GM12878 (cell line): Measurements from ENCODE around the gene ZNF341. TPM values are rescaled to one million over a fixed set of nuclear protein-coding genes. Genes with fewer than 3 reads are reported as not detected.

Source experiments
- ATAC-seq: fragments of 200-7000 bp; cut with Tn5 transposase; 3 replicates; pipeline ENCODE4 v1.9.1; 2020; ENCODE audit warnings: mild to moderate bottlenecking, moderate library complexity
- BruUV-seq: library from RNA; stranded (reverse); fragments of 400-500 nt; replicated peaks from 2 replicates; lab custom pipeline; 2021; lab: Mats Ljungman, UMichigan
- CTCF ChIA-PET: fragments of 300-600 bp; sonication (Branson Sonifier 250); formaldehyde crosslinking; extraction: SDS; loops from one replicate; lab custom pipeline; 2021; ENCODE audit warnings: inconsistent platforms; lab: Yijun Ruan, JAX
- POLR2A ChIA-PET: fragments of 350-600 bp; formaldehyde crosslinking; extraction: SDS; loops from one replicate; lab custom pipeline; 2021; ENCODE audit warnings: inconsistent platforms; lab: Charles Lee
- RAD21 ChIA-PET: fragments of 300-600 bp; sonication (Branson Sonifier 250); formaldehyde crosslinking; loops from one replicate; lab custom pipeline; 2023; ENCODE audit warnings: antibody characterized with exemption; ENCODE audit not compliant: unreplicated experiment; lab: Charles Lee
- SMC1A ChIA-PET: fragments of 300-600 bp; sonication (Branson Sonifier 250); formaldehyde crosslinking; loops from one replicate; lab custom pipeline; 2023; ENCODE audit not compliant: unreplicated experiment, uncharacterized antibody; lab: Charles Lee
- DNase-seq: peaks from one replicate; pipeline ENCODE4 v3.0.0-alpha.2; 2011; ENCODE audit warnings: low read depth, low spot score
- FAIRE-seq: peaks from 3 replicates; lab custom pipeline; 2011; peaks lifted over from hg19 to GRCh38; lab: Jason Lieb, UNC
- H2AFZ ChIP-seq: 2 replicates; pipeline ENCODE4 v1.6.0; 2011; ENCODE audit warnings: low read depth, low read length, control low read depth; ENCODE audit not compliant: control insufficient read depth
- H3K27ac ChIP-seq: 2 replicates; pipeline ENCODE4 v1.5.1; 2011; ENCODE audit warnings: control low read depth; ENCODE audit not compliant: control insufficient read depth, insufficient read depth
- H3K27me3 ChIP-seq, 2 experiments: replicated peaks in 1 of 2; 2 replicates each; pipeline versions ENCODE4 v1.6.0 to v1.6.1; 2011; ENCODE audit warnings: low read length in 1 of 2; ENCODE audit not compliant: control insufficient read depth in 2 of 2, insufficient read depth in 2 of 2
- H3K36me3 ChIP-seq, 2 experiments: 2 replicates each; pipeline ENCODE4 v1.5.1; 2011; ENCODE audit warnings: low read length in 1 of 2; ENCODE audit not compliant: control insufficient read depth in 2 of 2, insufficient read depth in 2 of 2
- H3K4me1 ChIP-seq: 2 replicates; pipeline ENCODE4 v1.6.1; 2011; ENCODE audit warnings: mild to moderate bottlenecking, low read length, moderate library complexity, mixed read lengths; ENCODE audit not compliant: control insufficient read depth, insufficient read depth
- H3K4me2 ChIP-seq: 2 replicates; pipeline ENCODE4 v1.6.0; 2011; ENCODE audit warnings: control low read depth; ENCODE audit not compliant: control insufficient read depth, insufficient read depth
- H3K4me3 ChIP-seq: fragments of 200-600 bp; sonication (generic); 2 replicates; pipeline ENCODE4 v1.5.1; 2016
- H3K79me2 ChIP-seq: 2 replicates; pipeline ENCODE4 v1.6.0; 2011; ENCODE audit warnings: low read length; ENCODE audit not compliant: control insufficient read depth, insufficient read depth
- H3K9ac ChIP-seq: 2 replicates; pipeline ENCODE4 v1.8.0; 2011; ENCODE audit warnings: low read length, control low read depth, mixed read lengths; ENCODE audit not compliant: control insufficient read depth, insufficient read depth
- H3K9me3 ChIP-seq: replicated peaks from 3 replicates; pipeline ENCODE4 v1.5.1; 2011; ENCODE audit warnings: mild to moderate bottlenecking, low read length; ENCODE audit not compliant: control insufficient read depth, insufficient read depth
- H4K20me1 ChIP-seq: 2 replicates; pipeline ENCODE4 v1.6.0; 2011; ENCODE audit not compliant: control insufficient read depth, insufficient read depth
- BCLAF1 ChIP-seq: fragments of 450-650 bp; IDR thresholded peaks from 2 replicates; pipeline ENCODE4 v1.6.1; 2017; ENCODE audit warnings: antibody characterized with exemption, mild to moderate bottlenecking, moderate library complexity
- CUX1 ChIP-seq: IDR thresholded peaks from 2 replicates; pipeline ENCODE4 v1.6.1; 2012; ENCODE audit warnings: improper control_type of control experiment, low read depth, low read length; ENCODE audit not compliant: insufficient replicate concordance
- HDGF ChIP-seq: fragments of 450-650 bp; IDR thresholded peaks from 2 replicates; pipeline ENCODE4 v1.6.1; 2016; ENCODE audit warnings: antibody characterized with exemption
- NR2F1 ChIP-seq: fragments of 450-650 bp; conservative IDR thresholded peaks from 2 replicates; pipeline ENCODE4 v1.6.1; 2017; ENCODE audit warnings: mild to moderate bottlenecking
- PAX8 ChIP-seq: fragments of 450-650 bp; IDR thresholded peaks from 2 replicates; pipeline ENCODE4 v1.6.1; 2017; ENCODE audit warnings: mild to moderate bottlenecking, moderate library complexity
- RAD51 ChIP-seq: fragments of 450-650 bp; IDR thresholded peaks from 2 replicates; pipeline ENCODE4 v1.6.1; 2016; ENCODE audit warnings: moderate library complexity, mild to moderate bottlenecking, inconsistent platforms
- TCF12 ChIP-seq: IDR thresholded peaks from 2 replicates; pipeline ENCODE4 v1.6.1; 2011; ENCODE audit warnings: low read depth, mild to moderate bottlenecking, low read length
- WRNIP1 ChIP-seq: IDR thresholded peaks from 2 replicates; pipeline ENCODE4 v1.6.1; 2011; ENCODE audit warnings: low read depth, low read length, improper control_type of control experiment, borderline replicate concordance
- ZNF24 ChIP-seq: fragments of 450-650 bp; IDR thresholded peaks from 2 replicates; pipeline ENCODE4 v1.6.1; 2017; ENCODE audit warnings: antibody characterized with exemption, mild to moderate bottlenecking
- WGBS: methylation state at CpG from one replicate; pipeline ENCODE4 v1.1.6; 2016; ENCODE audit warnings: low lambda C conversion rate; ENCODE audit not compliant: insufficient replicate concordance, insufficient coverage; ENCODE audit errors: missing lambda C conversion rate; 5-methylcytosine and 5-hydroxymethylcytosine counted together
- in situ Hi-C: fragments of 300-500 bp; cut with MboI; formaldehyde crosslinking; loops from 9 replicates; pipeline ENCODE4 v1.14.3; 2018; ENCODE audit warnings: mixed read lengths
- intact Hi-C: fragments of 100-400 bp; cut with micrococcal nuclease; formaldehyde crosslinking; loops from one replicate; pipeline ENCODE4 v1.14.2; 2022; ENCODE audit not compliant: unreplicated experiment
- polyA plus RNA-seq, 11 experiments: library from polyadenylated mRNA; depleted of rRNA in 4 of 11; unstranded in 6 of 11; stranded (reverse) in 5 of 11; fragments of >200 nt; fragmentation: Nextera tagmentation in 4 of 11; fragmentation: Illumina TruSeq in 1 of 11; extraction: Ambion mirVana in 4 of 11; extraction: Trizol in 1 of 11; gene quantifications; 1 replicate in 1 of 11; 2 replicates in 10 of 11; pipeline versions ENCODE4 v1.2.1 to v1.2.3, GENCODE V29; 2011 to 2016; ENCODE audit warnings: inconsistent platforms in 2 of 11, missing spikeins in 2 of 11, low read depth in 1 of 11
- total RNA-seq, 4 experiments: library from RNA; depleted of rRNA in 3 of 4; stranded (reverse); fragments of >200 nt in 3 of 4; fragmentation: Illumina TruSeq in 1 of 4; extraction: Trizol in 1 of 4; gene quantifications; 2 replicates each; pipeline versions ENCODE4 v1.2.1 to v1.2.3, GENCODE V29; 2013 to 2021
- TF ChIP-seq, protein P1 (sequence below): fragments of 450-650 bp; formaldehyde crosslinking; IDR thresholded peaks from 2 replicates; pipeline ENCODE4 v1.4.0; 2020; ENCODE audit warnings: mild to moderate bottlenecking, moderate library complexity

ZNF341 gene
- total and polyA plus RNA-seq, 10 of the 15 experiments (the other 5 are each of a cell fraction or from before 2014, with no cell fraction given) = 0.18 to 5.0 (median 2.6) TPM

- no peak for TF ChIP-seq WRNIP1
- TF ChIP-seq NR2F1 = no peak
These were observed 101.5 kb downstream of the ZNF341 start (continued) for GRCh38 chr20:33833333-33833732.

- peaks cover 19% of the 10 kb centered on the region for H3K4me1 ChIP-seq
- no TSS peak for BruUV-seq
- H3K4me3 ChIP-seq = no peak overlapping the region
- H4K20me1 ChIP-seq = no peaks in the 10 kb centered on the region
- ATAC-seq (no peak), FAIRE-seq (no peak), DNase-seq (no peak)
- no peak overlapping the region for H3K4me2 ChIP-seq
- H3K27ac ChIP-seq = no peak overlapping the region
- ChIA-PET SMC1A (interaction anchor here (1.0 to 3.1 kb wide), 3 partner anchors 17 to 57 kb away, joined by 3 to 9 read pairs (median 5); no protein-coding TSS in a partner anchor), POLR2A (interaction anchor here (1.5 to 1.7 kb wide), 2 partner anchors 8 to 16 kb away, joined by 3 to 6 read pairs; no protein-coding TSS in a partner anchor), RAD21 (interaction anchor here (1.1 kb wide), 1 partner anchor 10 kb away, joined by 3 read pairs; no protein-coding TSS in a partner anchor), CTCF (interaction anchor here (0.7 to 1.2 kb wide), 3 partner anchors 75 to 734 kb away, joined by 3 to 4 read pairs (median 3); no protein-coding TSS in a partner anchor)
- peaks cover 5% of the 10 kb centered on the region in 2 experiments; a peak in 3 of 4 replicates for H3K36me3 ChIP-seq
- no peaks in the 10 kb centered on the region for H3K27me3 ChIP-seq
- WGBS = 96% methylated on average over 9 of the region's 9 CpGs
- intact Hi-C loops (no loop called here), in situ Hi-C loops (no loop called here)
- peaks cover 61% of the 10 kb centered on the region for H3K79me2 ChIP-seq
- H2AFZ ChIP-seq = no peak overlapping the region
- no peak overlapping the region for H3K9ac ChIP-seq
- no peaks in the 10 kb centered on the region; the same call in 2 of the 3 replicates for H3K9me3 ChIP-seq
- TF ChIP-seq RAD51 = no peak
- TF ChIP-seq ZNF24 = no peak
- TF ChIP-seq, protein P1, sequence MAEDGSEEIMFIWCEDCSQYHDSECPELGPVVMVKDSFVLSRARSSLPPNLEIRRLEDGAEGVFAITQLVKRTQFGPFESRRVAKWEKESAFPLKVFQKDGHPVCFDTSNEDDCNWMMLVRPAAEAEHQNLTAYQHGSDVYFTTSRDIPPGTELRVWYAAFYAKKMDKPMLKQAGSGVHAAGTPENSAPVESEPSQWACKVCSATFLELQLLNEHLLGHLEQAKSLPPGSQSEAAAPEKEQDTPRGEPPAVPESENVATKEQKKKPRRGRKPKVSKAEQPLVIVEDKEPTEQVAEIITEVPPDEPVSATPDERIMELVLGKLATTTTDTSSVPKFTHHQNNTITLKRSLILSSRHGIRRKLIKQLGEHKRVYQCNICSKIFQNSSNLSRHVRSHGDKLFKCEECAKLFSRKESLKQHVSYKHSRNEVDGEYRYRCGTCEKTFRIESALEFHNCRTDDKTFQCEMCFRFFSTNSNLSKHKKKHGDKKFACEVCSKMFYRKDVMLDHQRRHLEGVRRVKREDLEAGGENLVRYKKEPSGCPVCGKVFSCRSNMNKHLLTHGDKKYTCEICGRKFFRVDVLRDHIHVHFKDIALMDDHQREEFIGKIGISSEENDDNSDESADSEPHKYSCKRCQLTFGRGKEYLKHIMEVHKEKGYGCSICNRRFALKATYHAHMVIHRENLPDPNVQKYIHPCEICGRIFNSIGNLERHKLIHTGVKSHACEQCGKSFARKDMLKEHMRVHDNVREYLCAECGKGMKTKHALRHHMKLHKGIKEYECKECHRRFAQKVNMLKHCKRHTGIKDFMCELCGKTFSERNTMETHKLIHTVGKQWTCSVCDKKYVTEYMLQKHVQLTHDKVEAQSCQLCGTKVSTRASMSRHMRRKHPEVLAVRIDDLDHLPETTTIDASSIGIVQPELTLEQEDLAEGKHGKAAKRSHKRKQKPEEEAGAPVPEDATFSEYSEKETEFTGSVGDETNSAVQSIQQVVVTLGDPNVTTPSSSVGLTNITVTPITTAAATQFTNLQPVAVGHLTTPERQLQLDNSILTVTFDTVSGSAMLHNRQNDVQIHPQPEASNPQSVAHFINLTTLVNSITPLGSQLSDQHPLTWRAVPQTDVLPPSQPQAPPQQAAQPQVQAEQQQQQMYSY (CRISPR knock-in tag) = no peak
- no peak for TF ChIP-seq BCLAF1
- TF ChIP-seq CUX1 = no peak
- no peak for TF ChIP-seq HDGF
- TF ChIP-seq TCF12 = no peak
- TF ChIP-seq PAX8 = no peak
These were observed 103.9 kb downstream of the ZNF341 start for GRCh38 chr20:33835615-33836172.
